K562 (cell line): ENCODE results near the gene DPP3. TPM values are rescaled to one million over a fixed set of nuclear protein-coding genes. Genes with fewer than 3 reads are reported as not detected.

ENCODE experiments used
- BCOR ChIP-seq: fragments of 450-650 bp; IDR thresholded peaks from 2 replicates; pipeline ENCODE4 v1.6.1; 2016
- BRD9 ChIP-seq: fragments of 450-650 bp; IDR thresholded peaks from 2 replicates; pipeline ENCODE4 v1.6.1; 2018; ENCODE audit warnings: low read depth; ENCODE audit not compliant: partially characterized antibody
- CBX1 ChIP-seq: sonication (generic); IDR thresholded peaks from 2 replicates; pipeline ENCODE4 v1.6.1; 2016; ENCODE audit warnings: antibody characterized with exemption, low read depth, mild to moderate bottlenecking
- CC2D1A ChIP-seq: fragments of 450-650 bp; IDR thresholded peaks from 2 replicates; pipeline ENCODE4 v1.6.1; 2017; ENCODE audit warnings: mild to moderate bottlenecking
- DMBX1 ChIP-seq: fragments of 250-450 bp; sonication (Bioruptor Pico); IDR thresholded peaks from 2 replicates; pipeline ENCODE4 v1.8.0; 2022; ENCODE audit warnings: inconsistent platforms, mild to moderate bottlenecking, moderate library complexity, borderline replicate concordance
- FOXM1 ChIP-seq, 2 experiments: fragments of 450-650 bp in 1 of 2; sonication (generic) in 1 of 2; formaldehyde crosslinking in 1 of 2; IDR thresholded peaks; 2 replicates each; pipeline versions ENCODE4 v1.6.1 to v1.9.0; 2017 to 2022; ENCODE audit warnings: low read depth in 2 of 2, mild to moderate bottlenecking in 2 of 2, missing genetic modification reagents in 1 of 2, moderate library complexity in 1 of 2
- HDAC1 ChIP-seq, 2 experiments: fragments of 450-650 bp; IDR thresholded peaks; 2 replicates each; pipeline ENCODE4 v1.6.1; 2016 to 2017; ENCODE audit warnings: inconsistent platforms in 1 of 2, mild to moderate bottlenecking in 1 of 2, moderate library complexity in 1 of 2
- HDGF ChIP-seq: fragments of 450-650 bp; IDR thresholded peaks from 2 replicates; pipeline ENCODE4 v1.6.1; 2016
- HNRNPUL1 ChIP-seq: fragments of 200-400 bp; formaldehyde crosslinking; IDR thresholded peaks from 2 replicates; pipeline ENCODE4 v1.6.1; 2017; ENCODE audit warnings: low read length
- KDM1A ChIP-seq, 2 experiments: fragments of 450-650 bp; IDR thresholded peaks; 2 replicates each; pipeline ENCODE4 v1.6.1; 2016; ENCODE audit warnings: mild to moderate bottlenecking in 2 of 2
- LEF1 ChIP-seq: fragments of 450-650 bp; IDR thresholded peaks from 2 replicates; pipeline ENCODE4 v1.6.1; 2016; ENCODE audit warnings: mild to moderate bottlenecking
- MYC ChIP-seq, 2 experiments: fragments of 250-450 bp in 1 of 2; sonication (Bioruptor Pico) in 1 of 2; IDR thresholded peaks; 2 replicates each; pipeline versions ENCODE4 v1.5.1 to v1.6.1; 2012 to 2021; ENCODE audit warnings: low read depth in 2 of 2, borderline replicate concordance in 1 of 2, improper control_type of control experiment in 1 of 2, low read length in 1 of 2, mild to moderate bottlenecking in 1 of 2, moderate library complexity in 1 of 2
- NBN ChIP-seq: fragments of 450-650 bp; IDR thresholded peaks from 2 replicates; pipeline ENCODE4 v1.6.1; 2016; ENCODE audit warnings: low read depth, mild to moderate bottlenecking
- NCOA4 ChIP-seq: fragments of 450-650 bp; IDR thresholded peaks from 2 replicates; pipeline ENCODE4 v1.6.1; 2018; ENCODE audit warnings: mild to moderate bottlenecking; ENCODE audit not compliant: partially characterized antibody
- PHB ChIP-seq: fragments of 250-450 bp; sonication (Bioruptor Pico); IDR thresholded peaks from 2 replicates; pipeline ENCODE4 v1.5.0; 2021
- RAD51 ChIP-seq: fragments of 450-650 bp; IDR thresholded peaks from 2 replicates; pipeline ENCODE4 v1.7.1; 2016; ENCODE audit warnings: low read depth, mild to moderate bottlenecking, borderline replicate concordance
- TEAD4 ChIP-seq, 2 experiments: sonication (generic) in 1 of 2; formaldehyde crosslinking in 1 of 2; IDR thresholded peaks; 2 replicates each; pipeline versions ENCODE4 v1.6.1 to v1.8.0; 2012 to 2022; ENCODE audit warnings: borderline replicate concordance in 1 of 2, inconsistent platforms in 1 of 2, low read length in 1 of 2, mild to moderate bottlenecking in 1 of 2, missing genetic modification reagents in 1 of 2
- TOE1 ChIP-seq, 2 experiments: fragments of 450-650 bp in 1 of 2; sonication (generic) in 1 of 2; formaldehyde crosslinking in 1 of 2; IDR thresholded peaks; 2 replicates each; pipeline versions ENCODE4 v1.7.1 to v1.8.0; 2016 to 2022; ENCODE audit warnings: borderline replicate concordance in 2 of 2, mild to moderate bottlenecking in 2 of 2, antibody characterized with exemption in 1 of 2, inconsistent platforms in 1 of 2, low read depth in 1 of 2, missing genetic modification reagents in 1 of 2, moderate library complexity in 1 of 2
- ZFP36 ChIP-seq: fragments of 150-350 bp; IDR thresholded peaks from 2 replicates; pipeline ENCODE4 v1.6.1; 2018; ENCODE audit warnings: low read length, low read depth; ENCODE audit not compliant: partially characterized antibody
- ZNF143 ChIP-seq: sonication (generic); formaldehyde crosslinking; IDR thresholded peaks from 2 replicates; pipeline ENCODE4 v1.9.0; 2022; ENCODE audit warnings: mild to moderate bottlenecking, missing genetic modification reagents
- ZNF57 ChIP-seq: fragments of 450-650 bp; formaldehyde crosslinking; IDR thresholded peaks from 2 replicates; pipeline ENCODE4 v1.4.0; 2020; ENCODE audit warnings: mild to moderate bottlenecking, moderate library complexity
- polyA plus RNA-seq, 8 experiments: library from polyadenylated mRNA; depleted of rRNA in 4 of 8; stranded (reverse) in 5 of 8; unstranded in 3 of 8; fragments of >200 nt; fragmentation: Nextera tagmentation in 2 of 8; fragmentation: Illumina TruSeq in 1 of 8; extraction: Ambion mirVana in 2 of 8; extraction: Trizol in 1 of 8; gene quantifications; 2 replicates each; pipeline versions ENCODE4 v1.2.1 to v1.2.3, GENCODE V29; 2011 to 2014; ENCODE audit warnings: inconsistent platforms in 1 of 8, missing spikeins in 1 of 8
- total RNA-seq, 7 experiments: library from RNA; depleted of rRNA in 6 of 7; stranded (reverse); fragments of >200 nt in 6 of 7; fragmentation: Illumina TruSeq in 2 of 7; extraction: Trizol in 2 of 7; gene quantifications; 2 replicates each; pipeline versions ENCODE4 v1.2.1 to v1.2.3, GENCODE V29; 2011 to 2021; ENCODE audit warnings: low replicate concordance in 1 of 7
- TF ChIP-seq, protein P1 (sequence below): fragments of 450-650 bp; formaldehyde crosslinking; IDR thresholded peaks from 2 replicates; pipeline ENCODE4 v1.4.0; 2020; ENCODE audit warnings: mild to moderate bottlenecking, moderate library complexity
- TF ChIP-seq, protein P2 (sequence below): fragments of 450-650 bp; IDR thresholded peaks from 2 replicates; pipeline ENCODE4 v1.6.1; 2016; ENCODE audit warnings: antibody characterized with exemption

Gene DPP3
- total and polyA plus RNA-seq, 9 of the 15 experiments (the other 6 are each of a cell fraction or from before 2014, with no cell fraction given) = 3.7 to 69.2 (median 43.3) TPM

DNA sequence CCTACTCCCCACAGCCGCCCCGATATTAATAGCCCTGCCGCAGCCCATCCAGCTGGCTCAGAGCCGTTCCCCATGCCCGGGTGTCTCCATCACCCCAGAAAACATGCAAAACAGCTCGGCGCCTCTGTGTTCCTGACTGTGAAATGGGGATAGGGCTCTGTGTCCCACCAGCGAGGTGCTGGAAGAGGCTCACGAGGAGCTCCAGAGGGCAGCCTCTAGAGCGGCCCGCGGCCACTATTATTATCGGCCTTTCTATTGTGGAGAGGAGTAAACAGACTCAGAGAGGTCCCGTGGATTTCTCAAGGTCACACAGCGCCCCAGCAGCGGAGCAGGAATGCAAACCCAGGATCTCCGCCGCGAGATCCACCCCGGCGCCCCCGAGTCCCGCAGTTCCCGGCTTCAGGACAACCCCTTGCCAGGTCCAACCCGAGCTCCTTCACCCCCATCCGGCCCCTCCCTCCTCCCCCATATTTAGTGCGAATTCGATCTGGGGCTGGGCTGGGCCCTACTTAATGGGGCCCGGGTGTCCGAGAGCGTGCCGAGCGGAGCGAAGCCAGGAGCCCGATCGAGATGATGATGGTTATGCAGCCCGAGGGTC is 66.2 kb downstream of the DPP3 start, which contains the start of gene ACTN3 (continued):
- TF ChIP-seq, protein P1, sequence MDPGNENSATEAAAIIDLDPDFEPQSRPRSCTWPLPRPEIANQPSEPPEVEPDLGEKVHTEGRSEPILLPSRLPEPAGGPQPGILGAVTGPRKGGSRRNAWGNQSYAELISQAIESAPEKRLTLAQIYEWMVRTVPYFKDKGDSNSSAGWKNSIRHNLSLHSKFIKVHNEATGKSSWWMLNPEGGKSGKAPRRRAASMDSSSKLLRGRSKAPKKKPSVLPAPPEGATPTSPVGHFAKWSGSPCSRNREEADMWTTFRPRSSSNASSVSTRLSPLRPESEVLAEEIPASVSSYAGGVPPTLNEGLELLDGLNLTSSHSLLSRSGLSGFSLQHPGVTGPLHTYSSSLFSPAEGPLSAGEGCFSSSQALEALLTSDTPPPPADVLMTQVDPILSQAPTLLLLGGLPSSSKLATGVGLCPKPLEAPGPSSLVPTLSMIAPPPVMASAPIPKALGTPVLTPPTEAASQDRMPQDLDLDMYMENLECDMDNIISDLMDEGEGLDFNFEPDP = no peak
- TF ChIP-seq TEAD4 (IDR thresholded peaks at IDR 0.05; ENCODE audit: low read length) (0 out of 2 replicates have a peak, but pooled peaks have one; percentile 3), TEAD4 (CRISPR knock-in tag; IDR thresholded peaks at IDR 0.05; ENCODE audit: borderline replicate concordance) (no peak), ZNF57 (no peak), NCOA4 (peak; percentile 49), MYC (IDR thresholded peaks at IDR 0.05; ENCODE audit: low read depth, low read length) (no peak), MYC (CRISPR knock-in tag; IDR thresholded peaks at IDR 0.05; ENCODE audit: borderline replicate concordance, low read depth) (peak; percentile 45; the same call in 1 of the 2 replicates), FOXM1 (IDR thresholded peaks at IDR 0.05; ENCODE audit: low read depth) (peak; percentile 21), FOXM1 (CRISPR knock-in tag; IDR thresholded peaks at IDR 0.05; ENCODE audit: low read depth) (no peak), KDM1A (IDR thresholded peaks at IDR 0.05) (peak; percentile 95 to 97), HDGF (peak; percentile 95; the same call in 1 of the 2 replicates), CBX1 (peak; percentile 98), LEF1 (no peak), NBN (0 out of 2 replicates have a peak, but pooled peaks have one; percentile 40), CC2D1A (peak; percentile 75; the same call in 1 of the 2 replicates), HNRNPUL1 (no peak), BCOR (peak; percentile 100), RAD51 (no peak), DMBX1 (CRISPR knock-in tag) (peak; percentile 26; the same call in 1 of the 2 replicates), ZFP36 (peak; percentile 92), PHB (CRISPR knock-in tag) (0 out of 2 replicates have a peak, but pooled peaks have one; percentile 80), HDAC1 (IDR thresholded peaks at IDR 0.05) (peak in 1 of 2 experiments; percentile 84; a peak in 2 of 4 replicates), TOE1 (IDR thresholded peaks at IDR 0.05; ENCODE audit: borderline replicate concordance) (peak; percentile 49; the same call in 1 of the 2 replicates), TOE1 (CRISPR knock-in tag; IDR thresholded peaks at IDR 0.05; ENCODE audit: borderline replicate concordance, low read depth) (no peak), BRD9 (peak; percentile 92), ZNF143 (no peak)
- TF ChIP-seq, protein P2, sequence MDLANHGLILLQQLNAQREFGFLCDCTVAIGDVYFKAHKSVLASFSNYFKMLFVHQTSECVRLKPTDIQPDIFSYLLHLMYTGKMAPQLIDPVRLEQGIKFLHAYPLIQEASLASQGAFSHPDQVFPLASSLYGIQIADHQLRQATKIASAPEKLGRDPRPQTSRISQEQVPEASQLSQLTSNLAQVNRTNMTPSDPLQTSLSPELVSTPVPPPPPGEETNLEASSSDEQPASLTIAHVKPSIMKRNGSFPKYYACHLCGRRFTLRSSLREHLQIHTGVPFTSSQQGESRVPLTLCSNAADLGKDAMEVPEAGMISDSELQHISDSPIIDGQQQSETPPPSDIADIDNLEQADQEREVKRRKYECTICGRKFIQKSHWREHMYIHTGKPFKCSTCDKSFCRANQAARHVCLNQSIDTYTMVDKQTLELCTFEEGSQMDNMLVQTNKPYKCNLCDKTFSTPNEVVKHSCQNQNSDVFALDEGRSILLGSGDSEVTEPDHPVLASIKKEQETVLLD = peak; percentile 23; the same call in 1 of the 2 replicates
